NB4 (cell line): ENCODE results near the gene NPHP3.
"Not testable (repeated sequence)": the region's sequence is repeated elsewhere in the genome, so short reads cannot be mapped to it uniquely, and the experiment has no call there.

Experiments
- DNase-seq: peaks from one replicate; pipeline ENCODE4 v3.0.0; 2010; ENCODE audit warnings: low read depth
- H3K4me3 ChIP-seq: one replicate; pipeline ENCODE4 v1.5.1; 2011; ENCODE audit warnings: mild to moderate bottlenecking, low read depth, low read length, moderate library complexity
- MYC ChIP-seq: IDR thresholded peaks from 2 replicates; pipeline ENCODE4 v1.6.1; 2011; ENCODE audit warnings: low read depth, low read length
- POLR2A ChIP-seq: IDR thresholded peaks from 2 replicates; pipeline ENCODE4 v1.6.1; 2011; ENCODE audit warnings: mild to moderate bottlenecking; ENCODE audit not compliant: insufficient read length; ENCODE audit errors: extremely low read depth
- TF ChIP-seq, protein P1 (sequence below): IDR thresholded peaks from 2 replicates; pipeline ENCODE4 v1.6.1; 2011; ENCODE audit warnings: low read depth, low read length
- TF ChIP-seq, protein P2 (sequence below): IDR thresholded peaks from one replicate; pipeline ENCODE4 v1.5.1; 2012; ENCODE audit warnings: low read depth, low read length

The NPHP3 gene

DNA sequence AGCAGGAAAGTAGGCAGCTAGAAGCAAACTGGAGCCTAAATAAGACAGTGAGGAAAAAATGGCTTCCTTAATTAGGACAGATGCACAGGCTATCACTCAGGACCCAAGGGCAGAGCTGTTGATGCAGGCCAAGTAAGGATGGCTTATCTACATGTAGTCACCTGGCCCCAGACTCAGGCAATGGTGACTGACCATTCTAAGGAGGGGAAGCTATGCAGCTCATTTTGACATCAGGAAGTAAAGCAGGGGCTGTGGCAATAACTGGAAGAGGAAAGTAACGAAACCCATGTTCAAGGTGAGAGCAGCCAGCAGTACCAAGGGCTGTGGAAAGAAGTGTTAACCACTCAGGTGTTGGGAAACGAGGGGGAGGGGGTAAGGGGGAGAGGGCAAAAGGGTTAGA lies 78.8 kb downstream of the NPHP3 start:
- no peak for DNase-seq
- TF ChIP-seq, protein P1, sequence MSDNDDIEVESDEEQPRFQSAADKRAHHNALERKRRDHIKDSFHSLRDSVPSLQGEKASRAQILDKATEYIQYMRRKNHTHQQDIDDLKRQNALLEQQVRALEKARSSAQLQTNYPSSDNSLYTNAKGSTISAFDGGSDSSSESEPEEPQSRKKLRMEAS = no peak
- TF ChIP-seq, protein P2, sequence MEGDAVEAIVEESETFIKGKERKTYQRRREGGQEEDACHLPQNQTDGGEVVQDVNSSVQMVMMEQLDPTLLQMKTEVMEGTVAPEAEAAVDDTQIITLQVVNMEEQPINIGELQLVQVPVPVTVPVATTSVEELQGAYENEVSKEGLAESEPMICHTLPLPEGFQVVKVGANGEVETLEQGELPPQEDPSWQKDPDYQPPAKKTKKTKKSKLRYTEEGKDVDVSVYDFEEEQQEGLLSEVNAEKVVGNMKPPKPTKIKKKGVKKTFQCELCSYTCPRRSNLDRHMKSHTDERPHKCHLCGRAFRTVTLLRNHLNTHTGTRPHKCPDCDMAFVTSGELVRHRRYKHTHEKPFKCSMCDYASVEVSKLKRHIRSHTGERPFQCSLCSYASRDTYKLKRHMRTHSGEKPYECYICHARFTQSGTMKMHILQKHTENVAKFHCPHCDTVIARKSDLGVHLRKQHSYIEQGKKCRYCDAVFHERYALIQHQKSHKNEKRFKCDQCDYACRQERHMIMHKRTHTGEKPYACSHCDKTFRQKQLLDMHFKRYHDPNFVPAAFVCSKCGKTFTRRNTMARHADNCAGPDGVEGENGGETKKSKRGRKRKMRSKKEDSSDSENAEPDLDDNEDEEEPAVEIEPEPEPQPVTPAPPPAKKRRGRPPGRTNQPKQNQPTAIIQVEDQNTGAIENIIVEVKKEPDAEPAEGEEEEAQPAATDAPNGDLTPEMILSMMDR = no peak
- TF ChIP-seq POLR2A (no peak), MYC (no peak)
- H3K4me3 ChIP-seq = no peak overlapping the region

DNA sequence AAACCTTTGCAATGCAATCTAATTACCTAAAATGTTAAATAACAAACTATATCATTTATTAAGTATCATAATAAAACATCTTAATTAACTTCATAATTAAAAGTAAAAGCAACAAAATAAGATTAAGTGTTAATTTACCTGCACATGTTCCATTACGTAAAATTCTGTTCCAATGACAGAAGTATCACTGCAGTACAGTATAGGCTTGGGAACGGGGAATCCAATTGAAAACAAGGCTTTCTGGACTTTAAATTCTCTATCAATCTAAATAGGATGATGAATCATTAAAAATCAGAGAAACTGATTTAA lies 79.7 kb downstream of the NPHP3 start:
- DNase-seq = no peak
- H3K4me3 ChIP-seq = no peak overlapping the region
- TF ChIP-seq MYC = no peak
- no peak for TF ChIP-seq POLR2A
- TF ChIP-seq, protein P1 = no peak
- TF ChIP-seq, protein P2 = no peak

DNA sequence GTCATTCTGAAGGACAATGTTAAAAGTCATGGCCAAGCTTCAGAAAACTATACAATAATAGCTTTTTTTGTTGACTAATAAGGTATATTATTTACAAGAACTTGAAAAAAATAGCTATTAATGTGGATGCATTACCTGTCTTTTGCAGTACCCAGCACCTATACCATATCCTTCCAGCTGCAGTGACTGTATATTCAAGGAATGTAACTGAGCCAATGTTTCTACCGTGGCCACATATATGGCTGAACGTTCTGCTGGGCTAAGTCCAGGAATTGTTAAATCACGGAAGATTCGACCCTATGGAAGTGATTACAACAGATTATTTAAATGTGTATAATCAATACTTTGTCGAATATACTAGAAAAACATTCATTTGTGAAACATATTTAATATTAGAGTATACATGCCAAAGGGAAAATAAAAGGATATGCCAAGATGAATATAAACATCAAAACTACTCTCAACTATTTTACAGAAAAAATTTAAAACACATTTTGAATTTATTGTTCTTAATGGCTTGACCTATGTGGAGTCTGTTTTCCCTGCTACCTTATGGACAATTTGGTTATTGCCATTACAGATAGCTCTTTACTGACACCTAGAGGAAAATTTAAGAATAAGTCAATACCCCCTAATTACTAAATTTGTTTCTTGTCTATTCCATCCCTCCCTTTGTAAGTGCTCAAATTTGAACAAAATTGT lies 80.2 kb downstream of the NPHP3 start:
- DNase-seq = peak; percentile 56
- no peak overlapping the region for H3K4me3 ChIP-seq
- TF ChIP-seq POLR2A (no peak), MYC (no peak)
- TF ChIP-seq, protein P2 = no peak
- TF ChIP-seq, protein P1 = no peak

DNA sequence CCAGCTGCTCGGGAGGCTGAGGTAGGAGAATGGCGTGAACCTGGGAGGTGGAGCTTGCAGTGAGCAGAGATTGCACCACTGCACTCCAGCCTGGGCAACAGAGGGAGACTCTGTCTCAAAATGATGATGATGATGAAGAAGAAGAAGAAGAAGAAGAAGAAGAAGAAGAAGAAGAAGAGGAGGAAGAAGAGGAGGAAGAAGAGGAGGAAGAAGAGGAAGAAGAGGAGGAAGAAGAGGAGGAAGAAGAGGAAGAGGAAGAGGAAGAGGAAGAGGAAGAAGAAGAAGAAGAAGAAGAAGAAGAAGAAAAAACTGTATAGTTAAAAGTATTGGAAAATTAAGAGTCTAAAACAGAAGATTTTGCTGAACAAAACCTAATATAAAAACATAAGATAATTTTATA lies 80.8 kb downstream of the NPHP3 start:
- not testable (repeated sequence) for DNase-seq, H3K4me3 ChIP-seq

DNA sequence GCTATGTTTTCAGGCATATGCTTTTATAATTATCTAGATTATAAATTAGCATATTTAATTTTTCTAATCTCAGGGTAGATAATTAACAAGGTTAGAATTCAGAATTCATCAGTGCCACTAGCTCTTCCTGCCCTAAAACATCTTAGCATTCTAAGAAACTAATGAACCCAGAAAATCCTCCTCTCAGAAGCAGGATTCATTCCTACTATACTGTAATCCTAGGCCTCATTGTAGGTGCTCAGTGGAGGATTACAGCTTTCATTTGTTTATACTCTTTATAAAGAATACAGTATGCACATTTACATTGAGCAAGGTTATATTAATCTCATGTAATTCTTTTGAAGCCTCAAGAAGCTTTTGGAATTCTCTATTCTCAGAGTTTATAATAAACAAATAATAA lies 83.5 kb downstream of the NPHP3 start:
- H3K4me3 ChIP-seq = no peak overlapping the region
- DNase-seq = no peak
- TF ChIP-seq, protein P2 = no peak
- TF ChIP-seq MYC (no peak), POLR2A (no peak)
- TF ChIP-seq, protein P1 = no peak

DNA sequence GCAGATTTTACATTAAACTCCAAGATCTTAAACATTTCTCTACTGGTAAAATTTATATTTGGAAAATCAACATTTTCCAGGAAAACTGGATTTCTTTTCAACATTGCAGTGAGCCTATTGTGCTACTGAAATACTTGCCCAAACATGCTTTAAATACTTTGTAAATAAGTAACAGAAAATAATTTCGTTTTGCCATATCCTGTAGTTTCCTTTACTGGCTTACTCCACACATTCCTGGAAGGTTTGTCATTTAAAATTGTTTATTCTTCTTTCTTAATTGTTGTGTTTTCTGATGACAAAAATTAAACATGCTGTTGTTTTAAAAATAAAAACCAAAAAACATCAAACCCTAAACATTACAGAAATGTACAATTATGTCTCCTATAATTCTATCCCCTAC lies 84.6 kb downstream of the NPHP3 start:
- H3K4me3 ChIP-seq = no peak overlapping the region
- TF ChIP-seq, protein P1 = no peak
- TF ChIP-seq, protein P2 = no peak
- TF ChIP-seq MYC (no peak), POLR2A (no peak)
- DNase-seq = no peak
